B cell (primary cell): ENCODE results near the gene APMAP. TPM values are rescaled to one million over a fixed set of nuclear protein-coding genes. Genes with fewer than 3 reads are reported as not detected.

Experiments
- ATAC-seq: fragments of 200-7000 bp; cut with Tn5 transposase; one replicate; pipeline ENCODE4 v1.10.0; 2021; ENCODE audit warnings: low read depth, mild to moderate bottlenecking, moderate number of reproducible peaks, moderate library complexity
- CTCF ChIA-PET: fragments of 350-600 bp; sonication (Branson Sonifier 250); formaldehyde crosslinking; loops from one replicate; lab custom pipeline; 2021; ENCODE audit warnings: antibody characterized with exemption, inconsistent platforms; lab: Charles Lee
- POLR2A ChIA-PET: fragments of 350-600 bp; sonication (Branson Sonifier 250); formaldehyde crosslinking; loops from one replicate; lab custom pipeline; 2021; ENCODE audit warnings: antibody characterized with exemption; lab: Charles Lee
- DNase-seq: peaks from one replicate; pipeline ENCODE4 v3.0.0; 2013
- H2AFZ ChIP-seq: 2 replicates; pipeline ENCODE4 v1.6.1; 2012; ENCODE audit warnings: mild to moderate bottlenecking, low read depth, low read length; ENCODE audit not compliant: insufficient read depth, poor library complexity, severe bottlenecking
- H3K27ac ChIP-seq, 2 donors: 1 replicate in 1 of 2; 2 replicates in 1 of 2; pipeline ENCODE4 v1.5.1; 2012 to 2013; ENCODE audit warnings: low read length in 2 of 2, mild to moderate bottlenecking in 2 of 2, moderate library complexity in 1 of 2
- H3K27me3 ChIP-seq, 4 experiments: fragments of 200-600 bp in 1 of 4; sonication (generic) in 1 of 4; replicated peaks in 1 of 4; 1 replicate in 2 of 4; 2 replicates in 2 of 4; pipeline versions ENCODE4 v1.6.1 to v1.7.0; 2013 to 2016; ENCODE audit warnings: low read length in 3 of 4, mild to moderate bottlenecking in 2 of 4, mixed read lengths in 1 of 4, moderate library complexity in 1 of 4; ENCODE audit not compliant: insufficient read depth in 4 of 4, control insufficient read depth in 3 of 4; ENCODE audit errors: control extremely low read depth in 1 of 4
- H3K36me3 ChIP-seq, 2 experiments: replicated peaks in 1 of 2; 1 replicate in 1 of 2; 2 replicates in 1 of 2; pipeline versions ENCODE4 v1.6.1 to v1.7.1; 2013; ENCODE audit warnings: low read length in 1 of 2; ENCODE audit not compliant: insufficient read depth in 2 of 2, control insufficient read depth in 1 of 2; ENCODE audit errors: control extremely low read depth in 1 of 2, extremely low read depth in 1 of 2
- H3K4me1 ChIP-seq, 2 donors: fragments of 200-600 bp in 1 of 2; sonication (generic) in 1 of 2; 1 replicate in 1 of 2; 2 replicates in 1 of 2; pipeline versions ENCODE4 v1.5.1 to v1.6.1; 2013 to 2017; ENCODE audit warnings: low read length in 2 of 2; ENCODE audit not compliant: control insufficient read depth in 2 of 2, insufficient read depth in 2 of 2
- H3K4me2 ChIP-seq: replicated peaks from 2 replicates; pipeline ENCODE3; 2012; ENCODE audit warnings: mild to moderate bottlenecking, low read depth, low read length; ENCODE audit not compliant: poor library complexity, severe bottlenecking
- H3K4me3 ChIP-seq, 5 experiments: fragments of 200-600 bp in 1 of 5; sonication (generic) in 1 of 5; 1 replicate in 3 of 5; 2 replicates in 2 of 5; pipeline versions ENCODE4 v1.5.1 to v1.7.0; 2011 to 2016; ENCODE audit warnings: low read length in 4 of 5, mild to moderate bottlenecking in 4 of 5, low read depth in 2 of 5, control low read depth in 1 of 5, moderate library complexity in 1 of 5; ENCODE audit not compliant: insufficient read depth in 1 of 5; ENCODE audit errors: control extremely low read depth in 1 of 5, extremely low read depth in 1 of 5
- H3K79me2 ChIP-seq: fragments of 200-600 bp; sonication (generic); one replicate; pipeline ENCODE4 v1.6.0; 2016; ENCODE audit warnings: low read length; ENCODE audit not compliant: control insufficient read depth, insufficient read depth
- H3K9ac ChIP-seq: fragments of 200-600 bp; sonication (generic); 2 replicates; pipeline ENCODE4 v1.6.1; 2017; ENCODE audit warnings: mild to moderate bottlenecking, low read length, moderate library complexity
- H3K9me3 ChIP-seq, 3 donors: one replicate each; pipeline versions ENCODE4 v1.6.1 to v1.7.1; 2013; ENCODE audit warnings: low read length in 2 of 3; ENCODE audit not compliant: control insufficient read depth in 2 of 3, insufficient read depth in 1 of 3; ENCODE audit errors: control extremely low read depth in 1 of 3
- H4K20me1 ChIP-seq: 2 replicates; pipeline ENCODE4 v1.6.0; 2012; ENCODE audit warnings: mild to moderate bottlenecking, low read length; ENCODE audit not compliant: insufficient read depth, control insufficient read depth, poor library complexity, severe bottlenecking
- H3K27ac Mint-ChIP-seq: one replicate; pipeline ENCODE4 v1.8.0; 2021; ENCODE audit warnings: mixed read lengths
- H3K27me3 Mint-ChIP-seq: one replicate; pipeline ENCODE4 v1.8.0; 2021; ENCODE audit warnings: mixed read lengths
- H3K4me1 Mint-ChIP-seq: one replicate; pipeline ENCODE4 v1.8.0; 2021; ENCODE audit warnings: mixed read lengths
- H3K4me3 Mint-ChIP-seq: one replicate; pipeline ENCODE4 v1.8.0; 2021; ENCODE audit warnings: mixed read lengths
- H3K9me3 Mint-ChIP-seq: one replicate; pipeline ENCODE4 v1.8.0; 2022; ENCODE audit warnings: mixed read lengths; ENCODE audit not compliant: insufficient read depth
- EZH2 ChIP-seq: IDR thresholded peaks from 2 replicates; pipeline ENCODE4 v1.6.1; 2012; ENCODE audit warnings: borderline replicate concordance, low read depth, mild to moderate bottlenecking, moderate library complexity, low read length; ENCODE audit not compliant: insufficient read depth, poor library complexity, severe bottlenecking
- WGBS: methylation state at CpG from one replicate; pipeline ENCODE4 v1.1.5; 2013; ENCODE audit warnings: missing lambda C conversion rate; ENCODE audit not compliant: insufficient coverage; 5-methylcytosine and 5-hydroxymethylcytosine counted together
- intact Hi-C: fragments of 100-400 bp; cut with micrococcal nuclease; formaldehyde crosslinking; loops from one replicate; pipeline ENCODE4 v1.10.0; 2022
- polyA plus RNA-seq: library from polyadenylated mRNA; depleted of rRNA; stranded (reverse); fragments of >200 nt; gene quantifications from 2 replicates; pipeline ENCODE4 v1.2.3, GENCODE V29; 2012
- total RNA-seq, 2 donors: library from RNA; stranded (reverse); fragments of 120-200 nt in 1 of 2; gene quantifications; 1 replicate in 1 of 2; 2 replicates in 1 of 2; pipeline versions ENCODE4 v1.2.3 to v1.2.4, GENCODE V29; 2013 to 2022
- TF ChIP-seq, protein P1 (sequence below): fragments of 200-600 bp; IDR thresholded peaks from one replicate; pipeline ENCODE4 v1.8.0; 2022; ENCODE audit warnings: antibody characterized with exemption, mild to moderate bottlenecking

The APMAP gene
- total and polyA plus RNA-seq, 2 donors (not counting 1 experiment from before 2014, with no cell fraction given), result 9.1 to 28.0 TPM

DNA sequence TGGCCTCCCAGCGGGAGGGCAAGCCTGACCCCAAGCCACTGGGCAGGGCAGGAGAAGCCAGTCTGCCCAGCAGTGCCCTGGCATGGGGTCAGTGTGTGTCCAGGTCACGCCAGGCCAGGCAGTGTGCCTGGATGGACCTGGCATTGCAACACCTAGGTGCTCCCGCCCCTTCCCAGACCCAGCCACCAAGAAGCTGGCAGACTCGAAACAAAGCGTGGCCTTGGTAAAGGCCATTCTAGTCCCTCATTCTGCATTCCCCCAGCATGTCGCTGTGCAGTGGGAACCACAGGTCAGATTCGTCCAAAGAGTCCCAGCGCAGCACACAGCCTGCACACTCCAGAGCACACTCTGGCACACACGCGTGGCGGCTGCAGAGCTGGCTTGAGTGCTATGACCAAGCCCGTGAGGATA is 19.3 kb upstream of the APMAP start:
- Mint-ChIP-seq H3K27ac (no peak overlapping the region), H3K9me3 (no peaks in the 10 kb centered on the region), H3K27me3 (no peaks in the 10 kb centered on the region), H3K4me3 (no peak overlapping the region), H3K4me1 (peaks cover 5% of the 10 kb centered on the region)
- ChIA-PET CTCF (no interaction called here), POLR2A (no interaction called here)
- Histone ChIP-seq H3K27ac (no peak overlapping the region), H3K9ac (no peak overlapping the region), H3K27me3 (no peaks in the 10 kb centered on the region), H3K4me1 (no peaks in the 10 kb centered on the region), H3K36me3 (peaks cover 2 to 94% of the 10 kb centered on the region in 2 experiments), H3K4me3 (no peak overlapping the region), H3K4me2 (no peak overlapping the region), H3K9me3 (no peaks in the 10 kb centered on the region), H2AFZ (no peak overlapping the region), H3K79me2 (peaks cover 7% of the 10 kb centered on the region), H4K20me1 (peaks cover 58% of the 10 kb centered on the region)
- ATAC-seq (no peak), DNase-seq (no peak)
- 98% methylated on average over 12 of the region's 12 CpGs for WGBS
- TF ChIP-seq, protein P1, sequence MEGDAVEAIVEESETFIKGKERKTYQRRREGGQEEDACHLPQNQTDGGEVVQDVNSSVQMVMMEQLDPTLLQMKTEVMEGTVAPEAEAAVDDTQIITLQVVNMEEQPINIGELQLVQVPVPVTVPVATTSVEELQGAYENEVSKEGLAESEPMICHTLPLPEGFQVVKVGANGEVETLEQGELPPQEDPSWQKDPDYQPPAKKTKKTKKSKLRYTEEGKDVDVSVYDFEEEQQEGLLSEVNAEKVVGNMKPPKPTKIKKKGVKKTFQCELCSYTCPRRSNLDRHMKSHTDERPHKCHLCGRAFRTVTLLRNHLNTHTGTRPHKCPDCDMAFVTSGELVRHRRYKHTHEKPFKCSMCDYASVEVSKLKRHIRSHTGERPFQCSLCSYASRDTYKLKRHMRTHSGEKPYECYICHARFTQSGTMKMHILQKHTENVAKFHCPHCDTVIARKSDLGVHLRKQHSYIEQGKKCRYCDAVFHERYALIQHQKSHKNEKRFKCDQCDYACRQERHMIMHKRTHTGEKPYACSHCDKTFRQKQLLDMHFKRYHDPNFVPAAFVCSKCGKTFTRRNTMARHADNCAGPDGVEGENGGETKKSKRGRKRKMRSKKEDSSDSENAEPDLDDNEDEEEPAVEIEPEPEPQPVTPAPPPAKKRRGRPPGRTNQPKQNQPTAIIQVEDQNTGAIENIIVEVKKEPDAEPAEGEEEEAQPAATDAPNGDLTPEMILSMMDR, result no peak
- no peak for TF ChIP-seq EZH2
- intact Hi-C loops, result no loop called here

DNA sequence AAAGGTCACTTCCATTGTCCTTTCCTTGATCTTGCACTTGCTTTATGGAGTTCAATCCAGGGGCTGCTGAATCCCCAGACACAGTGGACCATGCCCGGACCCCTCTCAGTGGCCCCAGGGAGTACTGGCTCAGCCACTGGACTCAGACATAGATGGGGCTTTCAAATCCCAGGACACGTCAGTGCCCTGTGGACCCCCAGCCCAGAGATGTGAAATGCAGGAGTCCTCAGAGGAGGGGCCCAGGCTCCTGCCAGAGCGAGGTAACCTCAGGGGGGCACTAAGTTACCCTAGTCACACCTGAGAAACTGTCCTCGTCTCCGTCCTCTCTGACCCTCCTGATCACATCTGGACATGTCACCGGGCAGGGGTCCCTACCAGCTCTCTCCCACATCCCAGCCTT is 18.7 kb upstream of the APMAP start:
- 96% methylated on average over 6 of the region's 6 CpGs for WGBS
- intact Hi-C loops, result no loop called here
- Histone ChIP-seq H2AFZ (no peak overlapping the region), H3K9ac (no peak overlapping the region), H3K9me3 (no peaks in the 10 kb centered on the region), H4K20me1 (peaks cover 58% of the 10 kb centered on the region), H3K36me3 (peaks cover 2 to 95% of the 10 kb centered on the region in 2 experiments), H3K4me3 (no peak overlapping the region), H3K79me2 (peaks cover 5% of the 10 kb centered on the region), H3K27me3 (no peaks in the 10 kb centered on the region), H3K27ac (no peak overlapping the region), H3K4me2 (no peak overlapping the region), H3K4me1 (no peaks in the 10 kb centered on the region)
- TF ChIP-seq EZH2, result no peak
- TF ChIP-seq, protein P1, result no peak
- no peaks in the 10 kb centered on the region for H3K9me3 Mint-ChIP-seq
- no peak overlapping the region for H3K4me3 Mint-ChIP-seq
- H3K4me1 Mint-ChIP-seq, result peaks cover 2% of the 10 kb centered on the region
- ATAC-seq, result no peak
- DNase-seq, result no peak
- ChIA-PET POLR2A (no interaction called here), CTCF (no interaction called here)
- H3K27ac Mint-ChIP-seq, result no peak overlapping the region
- no peaks in the 10 kb centered on the region for H3K27me3 Mint-ChIP-seq
